ENCODE measurements around the gene FSD1.
"Not testable (repeated sequence)": the region's sequence is repeated elsewhere in the genome, so short reads cannot be mapped to it uniquely, and the experiment has no call there.

The FSD1 gene

GRCh38 chr19:4304538-4305256, at the start of gene FSD1:
Gene FSD1, plus strand, starts transcription at chr19:4304598. Its CDS starts 149 bp downstream, at chr19:4304747.
- DNase-seq = peak; percentile 31 to 60

GRCh38 chr19:4256563-4256962, 47.8 kb upstream of the FSD1 start:
- no peak for DNase-seq

- no peak for DNase-seq
Measured at GRCh38 chr19:4257025-4257424, 47.4 kb upstream of the FSD1 start.

GRCh38 chr19:4258181-4258580, 46.2 kb upstream of the FSD1 start:
- no peak for DNase-seq

GRCh38 chr19:4260613-4261191, 43.7 kb upstream of the FSD1 start:
- DNase-seq = no peak

- DNase-seq = no peak
Measured at GRCh38 chr19:4264812-4265211, 39.6 kb upstream of the FSD1 start.

- DNase-seq = no peak
Measured at GRCh38 chr19:4266253-4267000, 38.0 kb upstream of the FSD1 start.

GRCh38 chr19:4267101-4267900, 37.1 kb upstream of the FSD1 start:
- no peak for DNase-seq

- DNase-seq = no peak
Measured at GRCh38 chr19:4267901-4268815, 36.2 kb upstream of the FSD1 start.

GRCh38 chr19:4268816-4269430, 35.5 kb upstream of the FSD1 start:
- DNase-seq = no peak

GRCh38 chr19:4272894-4273293, 31.5 kb upstream of the FSD1 start:
- DNase-seq = no peak

GRCh38 chr19:4274321-4274686, 30.1 kb upstream of the FSD1 start:
- not testable (repeated sequence) for DNase-seq

GRCh38 chr19:4277191-4277696, 27.2 kb upstream of the FSD1 start:
- no peak for DNase-seq

- no peak for DNase-seq
Measured at GRCh38 chr19:4278010-4278409, 26.4 kb upstream of the FSD1 start.

- no peak for DNase-seq
Measured at GRCh38 chr19:4278419-4279266, 25.8 kb upstream of the FSD1 start, which contains the start of gene SHD. Gene SHD, plus strand, starts transcription at chr19:4279266. Its CDS starts 798 bp downstream, at chr19:4280064.

GRCh38 chr19:4279267-4279529, 25.2 kb upstream of the FSD1 start:
- no peak for DNase-seq

GRCh38 chr19:4279530-4280422, 24.6 kb upstream of the FSD1 start:
- no peak for DNase-seq

- DNase-seq = no peak
Measured at GRCh38 chr19:4284176-4284958, 20.0 kb upstream of the FSD1 start.

GRCh38 chr19:4284974-4285373, 19.4 kb upstream of the FSD1 start:
- DNase-seq = no peak

Data from NCI-H1930 (cell line).